ENCODE results near the gene MUC5B.
"Not testable (repeated sequence)": the region's sequence is repeated elsewhere in the genome, so short reads cannot be mapped to it uniquely, and the experiment has no call there.

The MUC5B gene

GRCh38 chr11:1203505-1204271 is 19.2 kb upstream of the MUC5B start:
- DNase-seq, result no peak

GRCh38 chr11:1204381-1205101 is 18.3 kb upstream of the MUC5B start:
- no peak for DNase-seq

DNA sequence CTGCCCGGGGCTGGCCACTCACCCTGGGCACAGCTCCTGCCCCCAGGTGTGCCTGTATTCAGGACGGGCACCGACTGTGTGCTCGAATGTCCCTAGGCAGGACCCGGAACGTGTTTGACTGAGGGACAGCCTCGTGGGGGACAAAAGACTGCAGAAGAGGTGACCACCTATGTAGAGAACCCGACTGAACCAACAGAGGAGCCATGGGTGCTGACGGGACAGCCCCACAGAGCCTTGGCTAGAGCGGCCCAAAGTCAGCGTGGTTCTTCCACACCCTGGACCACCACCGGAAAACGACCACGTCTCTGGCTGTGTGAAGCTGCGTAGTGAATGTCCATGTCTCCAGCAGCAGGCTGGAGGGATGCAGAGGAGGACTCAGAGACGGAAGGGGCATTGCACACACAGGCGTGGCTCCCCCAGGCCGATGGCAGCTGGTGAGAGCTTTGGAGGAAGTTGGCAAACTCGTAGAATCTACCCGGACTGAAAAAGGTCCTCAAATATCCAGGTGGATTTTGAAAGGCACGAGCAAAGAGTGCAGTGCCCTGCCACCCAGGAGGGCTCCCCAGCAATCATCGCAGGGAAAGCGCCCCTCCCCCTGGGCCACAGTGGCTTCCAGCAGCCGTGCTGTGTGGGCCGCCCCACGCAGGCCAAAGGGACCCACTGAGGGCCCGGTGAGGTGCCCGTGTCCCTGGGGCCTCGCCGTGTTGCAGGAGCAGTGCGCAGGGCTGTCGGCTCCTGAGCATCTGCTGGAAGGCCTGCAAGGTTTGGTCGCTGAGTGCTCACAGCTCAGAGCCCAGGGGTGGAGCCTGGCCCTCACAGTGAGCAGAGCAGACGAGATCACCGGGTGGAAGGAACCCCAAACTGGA is 17.5 kb upstream of the MUC5B start:
- no peak for DNase-seq

- no peak for DNase-seq
These were observed 16.9 kb upstream of the MUC5B start for GRCh38 chr11:1205987-1206331.

DNA sequence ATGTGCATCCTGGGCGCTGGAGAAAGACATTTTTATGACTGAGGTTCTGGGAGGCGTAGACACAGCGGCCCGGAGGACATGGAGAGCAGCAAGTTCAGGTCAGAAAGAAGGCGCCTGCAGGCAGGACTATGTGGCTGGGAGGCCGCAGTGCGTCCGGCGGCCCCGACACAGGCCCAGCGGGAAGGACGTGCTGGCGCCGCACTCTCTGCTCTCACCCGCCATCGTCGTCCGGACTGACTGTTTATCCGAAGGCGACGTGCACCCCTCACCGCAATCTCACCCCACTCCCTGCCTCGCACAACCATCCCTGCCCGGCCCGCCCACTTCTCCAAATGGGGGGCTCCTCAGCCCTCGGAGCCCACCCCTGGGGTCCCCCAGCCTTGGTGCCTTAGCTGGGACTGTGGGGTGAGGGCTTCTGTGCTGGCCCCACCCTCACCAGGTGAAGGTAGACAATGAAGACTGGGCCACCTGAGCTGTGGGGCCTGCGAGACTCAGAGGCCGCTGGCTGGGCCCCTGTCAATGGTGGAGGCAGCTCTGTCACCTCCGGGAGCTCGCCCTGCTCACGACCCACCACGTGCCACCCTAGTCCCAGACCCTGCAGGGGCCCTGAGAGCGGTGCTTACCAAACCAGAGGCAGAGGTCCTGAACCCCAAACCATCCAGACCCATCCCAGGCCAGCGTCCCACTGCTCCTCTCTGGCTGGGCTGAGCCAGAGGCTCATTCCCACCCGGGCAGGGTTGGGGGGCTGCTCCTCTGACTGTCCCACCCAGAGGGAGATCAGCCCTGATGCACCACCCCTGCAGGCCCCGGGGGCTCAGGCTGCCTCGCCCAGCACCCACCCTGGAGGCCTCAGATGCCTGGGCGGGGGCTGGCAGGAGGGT is 16.2 kb upstream of the MUC5B start:
- no peak for DNase-seq

GRCh38 chr11:1207401-1208143 is 15.3 kb upstream of the MUC5B start:
- no peak for DNase-seq

GRCh38 chr11:1208144-1208393 is 14.8 kb upstream of the MUC5B start:
- no peak for DNase-seq

- no peak for DNase-seq
These were observed 14.2 kb upstream of the MUC5B start for GRCh38 chr11:1208394-1209261.

- DNase-seq, result no peak
These were observed 13.4 kb upstream of the MUC5B start for GRCh38 chr11:1209371-1210057.

DNA sequence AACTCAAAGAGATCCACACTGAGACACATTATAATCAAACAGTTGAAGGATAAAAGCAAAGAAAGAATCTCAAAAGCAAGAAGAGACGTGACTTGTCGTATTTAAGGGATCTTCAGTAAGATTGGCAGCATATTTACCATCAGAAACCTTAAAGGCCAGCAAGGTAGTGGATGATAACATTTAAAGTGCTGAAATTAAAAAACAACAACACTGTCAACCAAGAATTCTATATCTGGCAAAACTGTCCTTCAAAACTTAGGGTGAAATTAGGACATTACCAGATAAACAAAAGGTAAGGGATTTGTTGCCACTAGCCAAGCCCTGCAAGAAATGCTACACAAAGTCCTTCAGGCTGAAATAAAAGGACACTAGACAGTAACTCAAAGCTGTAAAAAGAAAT is 11.0 kb upstream of the MUC5B start:
- no peak for DNase-seq

DNA sequence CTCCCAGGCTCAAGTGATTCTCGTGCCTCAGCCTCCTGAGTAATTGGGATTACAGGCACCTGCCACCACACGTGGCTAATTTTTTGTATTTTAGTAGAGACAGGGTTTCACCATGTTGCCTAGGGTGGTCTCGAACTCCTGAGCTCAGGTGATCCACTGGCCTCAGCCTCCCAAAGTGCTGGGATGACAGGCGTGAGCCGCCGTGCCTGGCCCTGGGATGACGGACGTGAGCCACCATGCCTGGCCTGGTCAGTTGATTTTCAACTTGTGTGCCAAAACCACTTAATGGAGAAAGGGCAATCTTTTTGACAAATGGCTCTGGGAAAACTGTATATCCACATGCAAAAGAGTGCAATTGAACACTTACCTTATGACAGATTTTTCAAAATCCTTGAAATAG is 7.0 kb upstream of the MUC5B start:
- DNase-seq, result not testable (repeated sequence)

GRCh38 chr11:1217151-1217550 is 5.7 kb upstream of the MUC5B start:
- no peak for DNase-seq

DNA sequence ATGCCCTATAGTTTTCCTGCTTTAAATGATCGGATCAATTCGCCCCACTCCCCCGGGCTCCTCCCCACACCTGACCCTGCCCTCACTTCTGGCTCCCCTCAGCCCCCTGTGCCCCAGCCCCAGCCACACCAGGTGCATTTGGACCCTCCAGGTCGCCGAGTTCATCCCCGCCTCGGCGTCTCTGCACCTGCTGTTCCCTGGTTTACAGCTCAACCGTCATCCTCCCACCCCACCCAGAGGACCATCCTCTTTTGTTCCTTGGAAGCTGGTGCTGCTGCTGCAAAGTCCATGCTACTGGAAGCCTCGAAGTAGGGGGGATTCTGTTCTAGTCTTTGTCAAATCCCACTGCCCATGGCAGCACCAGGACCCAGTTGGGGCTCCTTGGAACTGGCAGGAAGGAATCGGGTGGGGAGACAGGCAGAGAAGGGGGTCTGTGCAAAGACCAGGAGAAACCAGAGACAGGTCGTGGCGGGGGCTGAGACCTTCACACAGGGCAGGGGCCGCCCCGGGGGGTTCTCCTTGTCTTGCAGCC is 4.5 kb upstream of the MUC5B start:
- no peak for DNase-seq

DNA sequence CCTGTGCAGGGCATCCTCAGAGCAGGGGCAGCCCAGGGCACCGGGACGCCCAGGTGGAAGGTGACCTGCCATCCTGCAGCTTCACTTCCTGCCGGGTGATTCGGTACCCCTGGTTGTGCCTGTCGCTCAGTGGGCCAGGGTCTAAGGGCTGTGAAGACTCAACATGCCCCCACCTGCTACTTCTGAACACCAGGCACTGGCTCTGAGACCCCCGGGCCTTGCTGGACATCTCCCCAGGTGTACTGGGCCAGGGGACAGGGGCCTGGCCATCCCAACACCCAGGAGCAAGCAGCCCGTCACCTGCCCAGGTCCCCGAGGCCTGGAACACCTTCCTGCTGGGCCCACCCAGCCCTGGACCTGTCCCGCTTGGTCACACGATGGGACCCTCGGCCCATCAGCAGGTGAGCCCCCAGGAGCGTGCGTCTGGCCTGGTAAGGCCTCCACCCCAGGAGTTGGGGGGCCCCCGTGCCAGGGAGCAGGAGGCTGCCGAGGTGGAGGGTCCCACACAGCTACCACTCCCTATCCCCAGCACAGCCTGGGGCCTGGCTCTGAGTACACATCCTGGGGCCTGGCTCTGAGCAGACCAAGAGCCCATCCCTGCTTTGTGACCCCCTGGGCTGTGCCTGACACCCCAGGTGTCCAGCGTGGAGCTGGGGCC is 3.9 kb upstream of the MUC5B start:
- DNase-seq, result no peak

DNA sequence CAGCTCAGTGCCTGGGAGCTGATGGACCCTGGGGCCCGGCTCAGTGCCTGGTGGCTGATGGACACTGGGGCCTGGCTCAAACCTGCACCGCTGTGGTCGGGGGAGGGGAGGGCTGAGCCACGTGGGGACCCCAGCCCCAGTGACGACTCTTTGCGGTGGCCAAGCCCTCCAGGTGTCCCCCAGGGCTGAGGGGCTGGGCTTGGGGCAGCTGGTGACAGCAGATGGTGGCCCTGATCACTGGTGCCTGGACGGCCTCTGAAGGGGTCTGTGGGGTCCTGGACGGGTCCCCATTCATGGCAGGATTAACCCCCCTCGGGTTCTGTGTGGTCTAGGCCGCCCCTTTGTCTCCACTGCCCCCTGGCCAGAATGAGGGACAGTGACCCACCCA is 3.4 kb upstream of the MUC5B start:
- no peak for DNase-seq

- no peak for DNase-seq
These were observed 2.7 kb upstream of the MUC5B start for GRCh38 chr11:1219834-1220815.

DNA sequence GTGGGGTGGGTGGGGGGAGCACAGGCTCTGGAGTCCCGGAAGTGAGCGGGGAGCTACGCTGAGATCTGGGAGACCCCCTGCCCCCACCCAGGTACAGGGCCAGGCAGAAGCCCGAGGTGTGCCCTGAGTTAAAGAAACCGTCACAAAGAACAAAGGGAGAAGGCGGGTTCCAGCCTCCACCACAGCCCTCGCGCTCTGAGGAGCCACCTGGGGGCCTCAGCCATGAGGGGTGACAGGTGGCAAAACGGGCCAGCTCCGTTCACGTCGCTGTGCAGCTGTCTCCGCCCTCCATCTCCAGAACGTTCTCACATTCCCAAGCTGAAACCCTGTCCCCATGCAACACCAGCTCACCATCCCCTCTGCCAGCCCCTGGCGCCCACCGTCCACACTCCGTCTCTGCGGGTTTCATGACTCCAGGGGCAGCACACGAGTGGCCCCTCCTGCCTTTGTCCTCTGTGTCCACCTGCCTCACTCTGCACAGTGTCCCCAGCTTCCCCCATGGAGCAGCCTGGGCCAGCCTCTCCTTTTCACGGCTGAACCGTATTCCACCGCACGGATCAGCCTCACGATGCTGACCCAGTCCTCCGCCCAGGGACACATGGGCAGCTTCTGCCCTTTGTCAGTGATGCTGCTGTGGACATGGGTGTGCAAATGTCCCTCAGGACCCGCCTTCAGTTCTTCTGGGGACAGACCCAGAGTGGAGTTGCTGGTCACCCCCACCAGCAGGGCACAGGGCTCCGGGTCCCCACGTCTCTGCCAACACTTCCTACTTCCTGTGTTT is 1.7 kb upstream of the MUC5B start:
- DNase-seq, result no peak

GRCh38 chr11:1221848-1222311 is 986 bp upstream of the MUC5B start:
- DNase-seq, result no peak
